SH-SY5Y (cell line): Measurements from ENCODE around the gene KRT5.

ENCODE experiments used
- GATA2 ChIP-seq: IDR thresholded peaks from 2 replicates; pipeline ENCODE4 v1.6.1; 2011; ENCODE audit warnings: mild to moderate bottlenecking, low read depth, low read length
- GATA3 ChIP-seq: IDR thresholded peaks from 2 replicates; pipeline ENCODE4 v1.6.1; 2011; ENCODE audit warnings: low read depth, mild to moderate bottlenecking, low read length, moderate library complexity

Gene KRT5

DNA sequence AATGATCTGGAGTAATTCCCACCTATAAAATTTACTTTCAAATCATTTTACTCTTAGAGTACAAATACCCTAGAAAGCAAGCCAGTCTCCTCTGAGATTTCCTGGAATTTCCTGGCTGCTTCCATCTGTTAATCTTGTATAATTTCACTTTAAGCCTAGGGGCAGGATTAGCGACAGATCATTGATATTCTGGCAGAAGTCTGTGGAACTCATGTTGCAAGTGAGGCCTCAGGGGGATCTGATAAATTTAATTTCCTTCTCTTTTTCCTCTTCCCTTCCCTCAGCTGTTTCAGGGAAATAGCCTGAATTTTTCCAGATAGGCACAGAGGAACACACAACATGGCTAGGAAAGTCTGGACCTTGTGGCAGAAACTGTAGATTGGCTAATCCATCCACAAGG, 21.2 kb downstream of the KRT5 start:
- TF ChIP-seq GATA3 (no peak), GATA2 (no peak)

DNA sequence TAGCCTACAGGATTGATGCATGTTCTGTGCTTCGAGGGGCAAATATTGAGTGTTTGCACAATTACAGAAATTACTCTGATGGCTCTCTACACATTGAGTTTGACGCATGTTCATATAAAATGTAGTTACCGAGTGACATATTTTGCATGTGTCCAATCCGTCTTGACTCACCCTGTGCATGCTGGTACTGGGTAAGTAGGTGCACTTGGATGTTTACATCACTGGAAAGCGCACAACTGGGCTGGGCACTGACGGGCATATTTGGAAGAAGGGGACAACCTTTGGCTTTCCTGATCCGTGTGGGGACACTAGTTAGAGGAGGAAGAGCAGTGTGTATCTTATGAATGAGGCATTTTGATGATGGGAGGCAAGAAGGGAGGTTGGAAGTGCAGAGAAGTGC, 22.2 kb downstream of the KRT5 start:
- TF ChIP-seq GATA2 (no peak), GATA3 (no peak)

- no peak for TF ChIP-seq GATA3
- TF ChIP-seq GATA2: no peak
These were observed 23.6 kb downstream of the KRT5 start for GRCh38 chr12:52496590-52497071.

DNA sequence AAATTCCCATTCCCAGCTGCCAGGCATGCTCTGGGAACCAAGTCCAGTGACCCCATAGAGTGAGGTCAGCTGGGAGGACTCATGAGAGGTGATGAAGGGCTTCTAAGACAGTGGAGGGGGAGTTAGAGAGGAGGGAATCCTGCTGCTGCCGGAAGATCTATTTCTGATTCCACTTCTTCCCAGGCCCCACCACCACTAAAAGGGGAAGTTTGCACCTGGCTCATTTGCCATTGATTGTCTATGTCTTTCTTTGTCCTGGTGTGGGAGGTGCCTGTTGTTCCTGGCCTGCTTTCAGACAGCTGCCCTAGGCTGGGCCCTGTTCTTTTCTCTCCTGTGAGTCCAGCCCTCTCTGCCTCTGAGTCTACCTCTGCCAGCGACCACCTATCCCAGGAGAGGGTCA, 24.1 kb downstream of the KRT5 start:
- TF ChIP-seq GATA2 (no peak), GATA3 (no peak)

DNA sequence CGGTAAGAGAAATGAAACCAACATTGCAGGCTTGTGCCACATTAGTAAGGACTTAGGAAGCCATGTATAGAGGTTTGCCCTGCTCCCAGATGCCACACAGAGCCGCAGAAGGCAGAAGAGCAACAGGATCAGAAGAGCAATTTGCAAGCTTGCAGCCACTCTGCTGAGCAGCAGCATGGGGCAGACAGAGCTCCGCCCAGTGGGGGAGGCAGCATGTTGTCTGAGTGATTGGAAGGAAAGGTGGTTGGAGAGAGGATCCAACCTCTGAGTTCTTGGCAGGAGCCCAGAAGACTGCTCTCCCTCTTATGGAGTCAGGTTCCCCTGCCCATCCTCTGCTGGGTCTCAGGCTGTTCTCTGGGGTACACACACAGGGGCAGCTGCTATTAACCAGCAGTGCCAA, 24.8 kb downstream of the KRT5 start:
- TF ChIP-seq GATA2 (no peak), GATA3 (no peak)

DNA sequence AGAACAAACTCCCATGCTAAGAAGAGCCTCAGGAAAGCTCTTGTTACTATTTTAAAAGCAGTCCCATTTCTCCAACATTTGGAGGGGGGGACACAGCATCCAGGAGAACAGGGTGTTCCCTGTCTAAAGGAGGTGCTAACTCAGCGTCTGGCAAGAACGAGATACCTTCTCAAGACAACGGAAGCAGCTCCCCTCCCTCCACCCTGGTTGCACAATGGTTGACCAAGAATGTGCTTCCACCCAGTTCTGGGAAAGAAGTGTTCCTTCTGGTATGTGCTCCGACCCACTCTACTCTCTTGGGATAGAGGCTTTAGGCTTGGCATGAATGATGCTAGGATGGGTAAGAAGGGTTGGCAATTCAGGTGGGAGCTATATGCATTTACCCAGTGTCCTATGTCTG, 25.7 kb downstream of the KRT5 start:
- no peak for TF ChIP-seq GATA2
- TF ChIP-seq GATA3: no peak

DNA sequence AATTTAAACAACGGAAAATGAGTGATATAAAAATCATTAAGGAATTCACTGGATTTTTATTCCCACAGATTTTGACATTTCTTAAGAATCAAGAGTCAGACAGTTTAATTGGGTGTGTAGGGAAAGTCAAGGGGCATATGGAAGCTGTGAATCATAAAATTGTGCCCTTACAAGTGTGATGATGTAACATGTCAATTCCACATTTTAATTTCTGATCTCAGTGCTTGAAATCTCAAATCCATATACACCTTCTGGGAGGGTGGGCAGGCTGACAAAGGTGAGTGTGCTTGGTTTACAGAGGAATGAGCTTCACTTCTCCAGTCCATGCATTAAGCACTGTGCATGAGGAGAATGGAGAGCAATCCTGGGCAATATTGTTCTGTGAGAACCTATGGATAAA, 26.1 kb downstream of the KRT5 start:
- no peak for TF ChIP-seq GATA2
- no peak for TF ChIP-seq GATA3

GRCh38 chr12:52493172-52493571, 27.0 kb downstream of the KRT5 start, which contains the start of gene KRT6A:
TSS of gene KRT6A (minus strand) at chr12:52493257. CDS start at chr12:52493188, 69 bp downstream.
- TF ChIP-seq GATA2 (no peak), GATA3 (no peak)

- TF ChIP-seq GATA3 (no peak), GATA2 (no peak)
These were observed 31.5 kb downstream of the KRT5 start for GRCh38 chr12:52488736-52489135.

- no peak for TF ChIP-seq GATA3
- TF ChIP-seq GATA2: no peak
These were observed 33.0 kb downstream of the KRT5 start for GRCh38 chr12:52487211-52487610.

DNA sequence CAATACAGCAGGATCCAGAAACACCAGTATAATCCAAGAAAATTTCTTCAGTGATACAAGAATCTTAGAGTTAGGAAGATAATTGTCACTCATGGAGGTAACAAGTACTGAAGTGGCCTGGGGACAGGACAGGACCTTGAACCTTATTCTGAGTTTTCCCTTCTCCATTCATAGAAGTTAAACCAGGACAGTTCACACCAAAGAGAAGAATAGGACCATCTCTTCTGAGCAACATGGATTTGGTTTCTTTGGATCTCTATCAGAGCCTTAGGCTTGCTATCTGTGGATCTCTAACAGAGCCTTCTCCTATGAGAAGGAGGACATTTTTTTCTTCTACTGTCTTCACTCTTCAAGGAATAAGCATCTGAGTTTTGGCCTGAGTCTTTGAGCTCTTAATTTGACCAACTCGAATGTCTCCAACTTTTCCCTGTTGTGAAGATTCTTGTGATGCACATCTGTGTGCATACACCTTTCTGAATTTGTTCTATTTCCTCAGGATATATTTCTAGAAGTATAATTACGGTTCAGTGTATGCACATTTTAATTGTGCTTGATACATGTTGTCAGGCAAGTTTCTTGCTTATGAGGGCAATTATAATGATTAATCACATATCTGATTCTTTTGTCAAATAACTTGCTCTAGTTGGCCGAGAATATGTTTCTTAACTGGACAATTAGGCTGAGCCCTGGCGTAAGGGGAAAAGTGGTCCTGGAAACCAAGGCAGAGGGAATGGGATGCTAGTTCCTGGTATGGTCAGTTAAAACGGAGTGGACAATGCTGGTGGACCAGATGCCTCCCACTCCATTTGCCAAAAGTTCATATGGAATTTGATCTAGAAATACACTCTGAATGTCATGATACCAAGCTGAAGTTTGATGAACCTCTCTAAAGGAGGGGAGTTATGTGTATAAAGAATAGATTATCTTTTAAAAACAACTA, 33.8 kb downstream of the KRT5 start:
- TF ChIP-seq GATA2 (no peak), GATA3 (no peak)

GRCh38 chr12:52480073-52480472, 40.1 kb downstream of the KRT5 start:
- TF ChIP-seq GATA3 (no peak), GATA2 (no peak)

DNA sequence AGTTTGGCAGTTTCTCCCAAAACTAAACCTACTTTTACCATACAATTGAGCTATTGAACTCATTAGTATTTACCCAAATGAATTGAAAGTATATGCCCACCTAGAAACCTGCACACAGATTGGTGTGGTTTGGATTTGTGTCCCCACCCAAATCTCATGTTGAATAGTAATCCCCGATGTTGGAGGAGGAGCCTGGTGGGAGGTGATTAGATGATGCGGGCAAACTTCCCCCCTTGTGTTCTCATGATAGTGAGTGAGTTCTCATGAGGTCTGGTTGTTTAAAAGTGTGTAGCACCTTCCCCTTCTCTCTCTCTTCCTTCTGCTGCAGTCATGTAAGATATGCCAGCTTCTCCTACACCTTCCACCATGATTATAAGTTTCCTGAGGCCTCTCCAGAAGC, 42.5 kb downstream of the KRT5 start:
- no peak for TF ChIP-seq GATA3

DNA sequence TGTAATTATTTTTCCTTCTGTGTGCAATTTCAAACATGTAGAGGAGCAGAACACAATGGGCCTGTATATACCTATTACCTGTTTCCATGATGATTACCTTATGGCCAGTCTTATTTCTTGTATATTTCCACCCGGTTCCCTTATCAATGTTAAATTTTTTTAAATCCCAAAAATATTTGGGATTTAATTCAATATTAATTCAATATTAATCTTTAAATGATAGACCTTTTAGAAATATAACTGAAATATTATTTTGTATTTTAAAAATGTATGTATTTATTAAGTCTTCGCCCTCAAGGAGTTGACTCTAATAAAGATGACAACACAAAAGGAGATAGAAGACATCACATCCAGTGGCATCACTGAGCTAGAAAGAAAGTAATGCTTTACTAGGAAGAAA, 46.0 kb downstream of the KRT5 start:
- TF ChIP-seq GATA3: no peak
- no peak for TF ChIP-seq GATA2

DNA sequence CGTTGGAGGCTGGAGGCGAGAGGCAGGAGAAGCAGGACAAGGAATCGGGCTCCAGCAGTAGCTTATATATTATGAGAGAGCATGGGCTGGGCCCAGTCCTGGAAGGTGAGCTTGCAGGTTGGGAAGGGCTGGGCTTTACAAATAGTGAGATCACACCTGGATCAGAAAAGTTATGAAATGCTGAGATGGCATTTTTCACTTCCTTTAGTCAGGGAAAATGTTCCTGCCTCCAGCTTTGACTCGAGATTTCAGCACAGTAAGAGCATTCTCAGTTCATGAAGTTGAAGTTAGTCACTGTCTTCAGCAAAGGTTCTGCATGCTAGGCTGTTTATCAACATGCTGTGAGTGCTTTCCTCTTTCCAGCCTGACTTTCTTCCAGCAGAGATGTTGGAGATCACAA, 46.4 kb downstream of the KRT5 start, which contains the start of gene KRT6C:
KRT6C (minus strand) TSS at position 38 of the 400 bp plus-strand sequence. CDS start 68 bp downstream, outside the sequence.
- TF ChIP-seq GATA2 (no peak), GATA3 (no peak)
